ENCODE measurements around the gene TIMM10. TPM values are rescaled to one million over a fixed set of nuclear protein-coding genes. Genes with fewer than 3 reads are reported as not detected.

TIMM10 gene
- 48.0 and 49.8 TPM in 2 replicates for total RNA-seq (2014; rRNA removed; shearing (Covaris generic); ENCODE audit: low replicate concordance)

- Histone ChIP-seq H3K9me3 (ENCODE audit: low read length) (no peaks in the 10 kb centered on the region), H3K4me2 (ENCODE audit: low read depth, low read length, poor library complexity, severe bottlenecking) (peak within 1 kb of the TSS; percentile 86), H2AFZ (ENCODE audit: low read length) (peak within 1 kb of the TSS; percentile 56; the same call in 1 of the 2 replicates), H3K27me3 (ENCODE audit: low read length) (no peaks in the 10 kb centered on the region), H3K9ac (ENCODE audit: low read length) (peak within 1 kb of the TSS; percentile 92), H3K36me3 (ENCODE audit: insufficient read depth, low read length) (peaks cover 5% of the 10 kb centered on the region; the same call in 1 of the 2 replicates), H3K79me2 (ENCODE audit: low read length) (peaks cover 21% of the 10 kb centered on the region), H4K20me1 (ENCODE audit: insufficient read depth, low read depth, low read length) (no peaks in the 10 kb centered on the region), H3K4me3 (ENCODE audit: low read length) (peak within 1 kb of the TSS; percentile 89), H3K9me2 (replicated peaks; ENCODE audit: insufficient read depth, low read length) (no peaks in the 10 kb centered on the region), H3K4me1 (ENCODE audit: low read length) (peaks cover 23% of the 10 kb centered on the region), H3K27ac (ENCODE audit: low read length) (peak within 1 kb of the TSS; percentile 77)
- peak; percentile 99 for DNase-seq
Observed at GRCh38 chr11:57530596-57531507, at the start of gene TIMM10. Gene TIMM10, minus strand, starts transcription at chr11:57530754. Its CDS starts 565 bp downstream, at chr11:57530189.

DNA sequence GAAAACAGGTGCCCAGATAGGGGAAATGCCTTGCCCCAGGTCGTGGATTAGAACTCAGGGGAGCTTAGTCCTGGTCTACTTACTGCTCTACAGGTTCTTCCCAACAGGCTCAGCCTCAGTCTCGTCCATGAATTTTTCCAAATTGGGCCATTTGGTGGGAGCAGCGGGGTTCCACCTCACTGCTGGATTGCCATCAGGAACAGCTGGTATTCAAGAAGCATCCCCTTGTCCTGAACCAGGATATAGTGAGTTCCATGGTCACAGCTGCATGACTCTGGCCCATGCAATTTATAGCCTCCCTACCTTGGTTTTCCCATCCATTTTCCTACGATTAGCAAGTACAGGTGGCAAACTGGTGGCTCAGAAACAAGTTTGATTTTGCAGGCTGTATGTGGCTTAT lies 43.5 kb upstream of the TIMM10 start:
- Histone ChIP-seq H3K4me2 (ENCODE audit: low read depth, low read length, poor library complexity, severe bottlenecking) (no peak overlapping the region), H3K36me3 (ENCODE audit: insufficient read depth, low read length) (no peaks in the 10 kb centered on the region), H2AFZ (ENCODE audit: low read length) (no peak overlapping the region), H3K27ac (ENCODE audit: low read length) (no peak overlapping the region), H3K9me2 (replicated peaks; ENCODE audit: insufficient read depth, low read length) (no peaks in the 10 kb centered on the region), H4K20me1 (ENCODE audit: insufficient read depth, low read depth, low read length) (no peaks in the 10 kb centered on the region), H3K4me1 (ENCODE audit: low read length) (no peaks in the 10 kb centered on the region), H3K79me2 (ENCODE audit: low read length) (no peaks in the 10 kb centered on the region), H3K27me3 (ENCODE audit: low read length) (no peaks in the 10 kb centered on the region), H3K4me3 (ENCODE audit: low read length) (no peak overlapping the region), H3K9me3 (ENCODE audit: low read length) (no peaks in the 10 kb centered on the region), H3K9ac (ENCODE audit: low read length) (no peak overlapping the region)
- DNase-seq: no peak

DNA sequence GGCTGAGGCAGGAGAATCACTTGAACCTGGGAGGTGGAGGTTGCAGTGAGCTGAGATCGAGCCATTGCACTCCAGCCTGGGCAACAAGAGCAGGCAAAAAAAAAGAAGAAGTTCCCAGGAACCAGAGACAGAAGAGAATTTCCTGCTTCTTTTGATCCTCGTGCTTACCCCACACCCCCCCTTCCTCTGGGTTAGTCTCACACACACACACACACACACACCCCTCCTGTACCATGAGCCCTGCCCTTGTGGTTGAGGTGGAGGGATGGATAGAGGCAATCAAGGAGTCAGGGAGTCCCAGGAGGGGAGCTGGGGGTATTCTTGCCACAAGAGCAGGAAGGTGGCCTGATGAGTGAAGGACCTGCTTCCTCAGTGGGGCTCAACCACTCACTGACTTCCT lies 41.1 kb upstream of the TIMM10 start:
- Histone ChIP-seq H3K9ac (ENCODE audit: low read length) (no peak overlapping the region), H3K9me2 (replicated peaks; ENCODE audit: insufficient read depth, low read length) (no peaks in the 10 kb centered on the region), H3K79me2 (ENCODE audit: low read length) (peaks cover 8% of the 10 kb centered on the region), H3K27me3 (ENCODE audit: low read length) (no peaks in the 10 kb centered on the region), H3K4me3 (ENCODE audit: low read length) (no peak overlapping the region), H3K36me3 (ENCODE audit: insufficient read depth, low read length) (no peaks in the 10 kb centered on the region), H3K9me3 (ENCODE audit: low read length) (no peaks in the 10 kb centered on the region), H3K4me2 (ENCODE audit: low read depth, low read length, poor library complexity, severe bottlenecking) (no peak overlapping the region), H3K4me1 (ENCODE audit: low read length) (peaks cover 6% of the 10 kb centered on the region), H2AFZ (ENCODE audit: low read length) (no peak overlapping the region), H3K27ac (ENCODE audit: low read length) (no peak overlapping the region), H4K20me1 (ENCODE audit: insufficient read depth, low read depth, low read length) (no peaks in the 10 kb centered on the region)
- no peak for DNase-seq

DNA sequence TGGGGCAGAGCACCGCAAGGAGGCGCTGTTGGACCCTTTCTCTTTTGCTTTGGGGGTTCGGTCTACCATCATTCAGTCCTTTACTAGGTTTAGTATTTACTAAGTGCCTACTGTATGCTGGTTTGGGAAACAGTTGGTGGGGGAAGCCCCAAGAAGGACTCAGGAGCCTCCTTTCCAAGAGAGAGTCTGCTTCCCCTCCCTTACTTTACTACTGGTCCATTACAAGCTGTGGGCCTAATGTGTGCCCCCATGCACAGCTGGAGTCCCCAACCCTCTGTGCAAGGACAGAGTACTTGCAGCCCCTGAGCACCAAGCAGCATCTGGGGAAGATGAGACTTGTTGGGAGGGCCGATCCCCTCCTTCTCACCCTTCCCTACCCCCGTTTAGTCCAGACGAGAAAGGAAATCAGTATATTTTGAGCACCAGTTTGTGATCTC lies 37.8 kb upstream of the TIMM10 start:
- Histone ChIP-seq H3K9ac (ENCODE audit: low read length) (peak overlapping the region; percentile 98), H3K4me3 (ENCODE audit: low read length) (peak overlapping the region; percentile 100), H4K20me1 (ENCODE audit: insufficient read depth, low read depth, low read length) (no peaks in the 10 kb centered on the region), H2AFZ (ENCODE audit: low read length) (peak overlapping the region; percentile 99; the same call in 1 of the 2 replicates), H3K36me3 (ENCODE audit: insufficient read depth, low read length) (no peaks in the 10 kb centered on the region; the same call in 1 of the 2 replicates), H3K9me2 (replicated peaks; ENCODE audit: insufficient read depth, low read length) (no peaks in the 10 kb centered on the region), H3K27me3 (ENCODE audit: low read length) (no peaks in the 10 kb centered on the region), H3K4me2 (ENCODE audit: low read depth, low read length, poor library complexity, severe bottlenecking) (peak overlapping the region; percentile 93), H3K4me1 (ENCODE audit: low read length) (peaks cover 19% of the 10 kb centered on the region), H3K27ac (ENCODE audit: low read length) (no peak overlapping the region), H3K79me2 (ENCODE audit: low read length) (peaks cover 39% of the 10 kb centered on the region), H3K9me3 (ENCODE audit: low read length) (no peaks in the 10 kb centered on the region)
- DNase-seq: no peak

DNA sequence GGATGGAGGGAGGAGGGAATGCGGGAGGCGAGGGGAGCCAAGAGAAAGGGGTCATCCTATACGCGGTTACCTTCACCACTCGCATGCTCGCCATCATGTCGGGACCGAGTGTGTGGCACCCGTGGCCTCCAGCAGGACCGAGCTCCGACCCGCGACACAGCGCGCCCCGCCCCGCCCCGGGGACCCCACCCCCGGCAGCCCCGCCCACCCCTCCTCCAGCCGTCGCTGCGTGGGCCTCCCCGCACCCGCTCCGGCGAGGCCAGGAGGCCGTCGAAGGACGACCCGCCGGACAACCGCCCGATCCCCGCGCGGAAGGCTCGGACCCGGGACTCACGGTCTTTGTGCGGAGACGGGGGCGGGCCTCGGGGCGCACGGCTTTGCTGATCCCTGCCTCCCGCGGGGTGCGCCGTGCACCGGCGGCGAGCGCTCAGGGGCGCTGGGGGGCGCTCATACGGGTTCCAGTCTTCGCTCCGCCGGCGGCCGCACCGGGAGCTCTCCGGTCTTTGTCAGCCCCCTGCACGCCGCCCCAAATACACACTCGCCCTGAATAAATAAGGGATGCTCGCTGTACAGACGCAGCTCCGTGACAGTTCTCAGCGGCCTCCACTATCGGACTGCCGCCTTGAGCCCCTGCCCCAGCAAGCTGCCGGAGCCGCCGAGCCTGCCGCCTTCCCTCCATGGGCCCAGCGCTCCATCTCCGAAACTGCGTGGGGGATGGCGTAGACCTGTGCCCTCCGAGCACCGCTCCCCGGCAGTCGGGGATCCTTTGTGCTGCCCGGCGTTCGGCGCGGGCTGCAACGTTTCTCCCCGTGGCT lies 37.2 kb upstream of the TIMM10 start, which contains the start of gene UBE2L6:
TSS of gene UBE2L6 (minus strand) at position 158 of the 815 bp plus-strand sequence. CDS start at position 97, 61 bp downstream.
- Histone ChIP-seq H3K9me2 (replicated peaks; ENCODE audit: insufficient read depth, low read length) (no peaks in the 10 kb centered on the region), H3K4me2 (ENCODE audit: low read depth, low read length, poor library complexity, severe bottlenecking) (peak within 1 kb of the TSS; percentile 93), H4K20me1 (ENCODE audit: insufficient read depth, low read depth, low read length) (no peaks in the 10 kb centered on the region), H3K79me2 (ENCODE audit: low read length) (peaks cover 44% of the 10 kb centered on the region), H3K9ac (ENCODE audit: low read length) (peak within 1 kb of the TSS; percentile 98), H3K9me3 (ENCODE audit: low read length) (no peaks in the 10 kb centered on the region), H3K27me3 (ENCODE audit: low read length) (no peaks in the 10 kb centered on the region), H3K4me1 (ENCODE audit: low read length) (peaks cover 19% of the 10 kb centered on the region), H3K36me3 (ENCODE audit: insufficient read depth, low read length) (no peaks in the 10 kb centered on the region; the same call in 1 of the 2 replicates), H3K27ac (ENCODE audit: low read length) (peak within 1 kb of the TSS; percentile 71), H3K4me3 (ENCODE audit: low read length) (peak within 1 kb of the TSS; percentile 100), H2AFZ (ENCODE audit: low read length) (peak within 1 kb of the TSS; percentile 99)
- peak; percentile 95 for DNase-seq

DNA sequence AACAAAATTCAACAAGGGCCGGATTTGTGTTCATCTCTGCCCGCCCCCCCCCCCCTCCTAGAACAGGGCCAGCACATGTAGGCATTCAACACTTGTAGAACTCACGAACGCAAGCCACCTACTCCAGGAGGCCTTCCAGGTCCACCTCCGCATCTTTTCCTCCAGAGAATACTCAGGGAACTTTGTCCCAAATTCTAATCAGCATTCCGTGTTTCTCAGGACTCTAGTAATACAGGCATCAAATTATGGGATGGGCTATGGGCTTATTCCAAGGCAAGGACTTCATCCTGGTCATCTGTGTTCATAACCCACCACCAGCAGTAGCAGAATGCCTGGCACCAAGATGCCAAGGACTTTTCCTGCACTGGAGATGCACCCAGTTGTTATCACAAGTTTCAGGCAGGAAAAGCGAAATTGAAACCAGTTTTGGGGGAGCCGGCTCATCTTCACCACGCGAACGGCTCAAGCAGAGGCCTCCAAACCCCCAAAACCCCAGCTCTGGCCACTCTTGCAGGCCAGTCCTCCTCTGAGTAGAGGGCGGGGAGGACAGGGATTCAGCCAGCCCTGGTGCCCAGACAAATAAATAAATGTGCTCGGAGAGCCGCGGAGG lies 36.5 kb upstream of the TIMM10 start:
- Histone ChIP-seq H3K9ac (ENCODE audit: low read length) (peak overlapping the region; percentile 98), H3K9me3 (ENCODE audit: low read length) (no peaks in the 10 kb centered on the region), H3K4me3 (ENCODE audit: low read length) (peak overlapping the region; percentile 100), H3K27ac (ENCODE audit: low read length) (peak overlapping the region; percentile 71), H3K4me2 (ENCODE audit: low read depth, low read length, poor library complexity, severe bottlenecking) (peak overlapping the region; percentile 93), H4K20me1 (ENCODE audit: insufficient read depth, low read depth, low read length) (no peaks in the 10 kb centered on the region), H3K79me2 (ENCODE audit: low read length) (peaks cover 51% of the 10 kb centered on the region), H3K9me2 (replicated peaks; ENCODE audit: insufficient read depth, low read length) (no peaks in the 10 kb centered on the region), H3K27me3 (ENCODE audit: low read length) (no peaks in the 10 kb centered on the region), H3K4me1 (ENCODE audit: low read length) (peaks cover 19% of the 10 kb centered on the region), H2AFZ (ENCODE audit: low read length) (peak overlapping the region; percentile 83; the same call in 1 of the 2 replicates), H3K36me3 (ENCODE audit: insufficient read depth, low read length) (no peaks in the 10 kb centered on the region; the same call in 1 of the 2 replicates)
- peak; percentile 63 for DNase-seq

DNA sequence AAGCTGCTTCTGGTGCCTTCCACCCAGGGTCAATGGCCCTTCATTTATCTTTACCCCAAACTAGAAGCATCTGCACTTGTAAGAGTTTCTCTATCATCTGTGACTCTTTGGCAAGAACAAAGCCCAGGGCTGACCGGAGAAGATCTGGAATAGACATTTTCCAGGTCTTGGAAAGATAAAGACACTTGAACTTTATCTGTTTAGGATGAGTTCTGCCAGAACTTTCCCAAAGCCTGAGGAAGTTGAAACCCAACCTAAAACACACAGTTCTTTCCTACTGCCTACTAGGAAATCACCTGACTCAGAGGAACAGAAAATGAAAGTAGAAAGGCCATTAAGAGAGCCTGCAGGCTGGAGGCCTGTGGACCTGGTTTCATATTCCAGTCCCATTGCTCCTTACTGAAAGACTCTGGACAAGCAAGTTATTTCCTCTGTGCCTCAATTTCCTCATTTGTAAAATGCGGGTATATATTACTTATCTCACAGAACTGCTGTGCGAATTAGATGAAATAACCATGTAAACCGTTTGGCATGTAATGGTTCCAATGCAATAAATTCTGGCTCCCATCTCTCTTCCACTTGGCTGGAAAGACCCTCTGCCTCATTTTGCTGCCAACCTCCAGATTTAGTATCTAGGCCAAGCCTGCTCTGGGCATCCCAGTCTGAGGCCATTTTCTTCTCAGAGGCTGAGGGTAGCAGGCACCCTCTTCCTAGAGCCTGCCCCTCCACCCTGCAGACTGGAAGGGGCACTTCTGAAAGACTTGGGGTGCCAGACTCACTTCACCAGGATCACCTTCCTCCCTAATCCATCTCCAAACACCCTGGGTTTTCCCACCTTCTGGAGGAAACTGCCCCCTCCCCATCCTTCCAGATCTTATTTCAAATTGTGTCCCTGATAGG lies 35.7 kb upstream of the TIMM10 start:
- peak overlapping the region; percentile 71 for H3K27ac ChIP-seq (ENCODE audit: low read length)
- peak overlapping the region; percentile 93 for H3K4me2 ChIP-seq (ENCODE audit: low read depth, low read length, poor library complexity, severe bottlenecking)
- no peaks in the 10 kb centered on the region for H3K9me2 ChIP-seq (replicated peaks; ENCODE audit: insufficient read depth, low read length)
- peak overlapping the region; percentile 98 for H3K9ac ChIP-seq (ENCODE audit: low read length)
- H3K36me3 ChIP-seq (ENCODE audit: insufficient read depth, low read length): no peaks in the 10 kb centered on the region; the same call in 1 of the 2 replicates
- H3K27me3 ChIP-seq (ENCODE audit: low read length): no peaks in the 10 kb centered on the region
- DNase-seq: peak; percentile 74
- H3K79me2 ChIP-seq (ENCODE audit: low read length): peaks cover 59% of the 10 kb centered on the region
- H2AFZ ChIP-seq (ENCODE audit: low read length): no peak overlapping the region; the same call in 1 of the 2 replicates
- H3K9me3 ChIP-seq (ENCODE audit: low read length): no peaks in the 10 kb centered on the region
- H4K20me1 ChIP-seq (ENCODE audit: insufficient read depth, low read depth, low read length): no peaks in the 10 kb centered on the region
- peak overlapping the region; percentile 100 for H3K4me3 ChIP-seq (ENCODE audit: low read length)
- peaks cover 19% of the 10 kb centered on the region for H3K4me1 ChIP-seq (ENCODE audit: low read length)
